ENCODE data around the gene FAM163B.

The FAM163B gene

DNA sequence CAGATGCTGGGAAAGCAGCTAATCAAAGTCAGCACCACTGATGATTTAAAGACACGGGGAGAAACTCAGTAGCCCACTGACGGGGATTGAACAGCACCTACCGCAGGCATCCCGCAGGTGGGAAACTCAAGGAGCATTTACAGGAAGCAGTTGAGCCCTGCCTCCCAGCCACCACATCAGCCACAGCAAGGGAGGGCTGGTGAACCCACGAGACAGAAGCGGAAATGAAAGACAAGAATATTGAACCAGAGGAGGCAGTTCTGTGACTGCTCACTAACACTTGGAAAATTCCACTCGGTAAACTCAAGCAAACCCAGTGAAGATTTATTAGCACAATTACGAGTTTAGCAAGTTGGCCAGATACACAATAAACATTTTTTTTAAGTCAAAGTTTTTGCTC lies 10.6 kb upstream of the FAM163B start:
- H3K27me3 ChIP-seq (ENCODE audit: insufficient read depth, low read length) = peaks cover 27% of the 10 kb centered on the region
- no peaks in the 10 kb centered on the region for H3K9me3 ChIP-seq (ENCODE audit: low read length)
- H3K4me1 ChIP-seq (ENCODE audit: insufficient read depth, low read length) = peaks cover under 1% of the 10 kb centered on the region
- no peak overlapping the region for H3K4me3 ChIP-seq (ENCODE audit: low read length)
- no peak overlapping the region for H2AFZ ChIP-seq (ENCODE audit: low read depth, low read length)
- no peaks in the 10 kb centered on the region for H3K36me3 ChIP-seq (ENCODE audit: insufficient read depth, low read length)

DNA sequence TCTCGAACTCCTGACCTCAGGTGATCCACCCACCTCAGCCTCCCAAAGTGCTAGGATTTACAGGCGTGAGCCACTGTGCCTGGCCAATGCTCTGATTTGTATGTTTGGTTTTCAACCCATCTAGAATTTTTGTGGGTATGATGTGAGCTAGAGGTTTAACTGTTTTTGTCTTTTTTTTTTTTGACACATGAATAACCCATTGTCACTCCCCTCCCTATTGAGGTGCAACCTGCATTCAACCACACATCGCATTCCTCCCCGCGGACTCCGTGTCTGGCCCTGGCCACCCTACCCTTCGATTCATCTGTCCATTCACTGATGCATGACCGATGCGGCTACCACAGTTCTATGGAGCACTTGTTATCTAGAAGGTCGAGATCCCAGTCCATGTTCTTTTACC lies 9.5 kb upstream of the FAM163B start:
- H2AFZ ChIP-seq (ENCODE audit: low read depth, low read length) = no peak overlapping the region
- H3K4me1 ChIP-seq (ENCODE audit: insufficient read depth, low read length) = peaks cover 9% of the 10 kb centered on the region
- H3K36me3 ChIP-seq (ENCODE audit: insufficient read depth, low read length) = no peaks in the 10 kb centered on the region
- H3K4me3 ChIP-seq (ENCODE audit: low read length) = no peak overlapping the region
- no peaks in the 10 kb centered on the region for H3K9me3 ChIP-seq (ENCODE audit: low read length)
- H3K27me3 ChIP-seq (ENCODE audit: insufficient read depth, low read length) = peaks cover 30% of the 10 kb centered on the region

DNA sequence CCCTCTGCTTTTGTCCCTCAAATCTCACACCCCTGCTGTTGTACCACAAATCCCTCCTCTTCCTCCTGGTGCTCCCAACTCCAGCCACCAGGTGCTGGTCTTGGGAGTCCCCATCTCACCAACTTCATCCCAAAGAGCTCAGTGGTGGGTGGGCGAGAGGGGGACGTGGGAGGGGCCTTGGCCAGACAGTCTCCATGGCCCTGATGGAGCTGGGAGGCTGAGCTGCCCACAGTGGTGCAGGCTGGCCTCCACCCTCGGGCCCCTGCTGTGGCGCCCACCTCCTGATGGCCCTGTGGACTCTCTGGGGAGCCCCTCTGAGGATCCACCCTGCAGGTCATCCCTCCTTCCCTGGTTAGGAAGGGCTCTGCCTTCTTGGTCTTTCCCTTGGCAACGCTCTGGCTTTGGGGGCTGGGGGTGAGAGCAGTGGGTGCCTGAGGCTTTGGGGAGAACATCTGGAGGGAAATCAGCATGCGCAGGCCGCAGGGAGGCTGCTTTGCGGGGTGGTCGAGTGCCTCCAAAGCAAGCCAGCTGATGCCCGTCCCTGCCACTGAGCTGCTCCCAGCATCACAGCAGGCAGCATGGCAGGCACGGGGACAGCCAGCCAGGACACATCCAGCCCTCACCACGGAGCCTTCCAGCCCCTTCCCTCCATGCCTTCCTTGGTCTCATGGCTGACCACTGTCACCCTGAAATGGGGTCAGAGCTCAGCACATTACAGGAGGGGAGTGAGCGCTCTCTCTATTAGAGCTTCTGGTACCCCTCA lies 7.6 kb upstream of the FAM163B start:
- Histone ChIP-seq H3K4me3 (ENCODE audit: low read length) (no peak overlapping the region), H2AFZ (ENCODE audit: low read depth, low read length) (no peak overlapping the region), H3K27me3 (ENCODE audit: insufficient read depth, low read length) (peaks cover 37% of the 10 kb centered on the region), H3K9me3 (ENCODE audit: low read length) (no peaks in the 10 kb centered on the region), H3K4me1 (ENCODE audit: insufficient read depth, low read length) (peaks cover 9% of the 10 kb centered on the region), H3K36me3 (ENCODE audit: insufficient read depth, low read length) (no peaks in the 10 kb centered on the region)

DNA sequence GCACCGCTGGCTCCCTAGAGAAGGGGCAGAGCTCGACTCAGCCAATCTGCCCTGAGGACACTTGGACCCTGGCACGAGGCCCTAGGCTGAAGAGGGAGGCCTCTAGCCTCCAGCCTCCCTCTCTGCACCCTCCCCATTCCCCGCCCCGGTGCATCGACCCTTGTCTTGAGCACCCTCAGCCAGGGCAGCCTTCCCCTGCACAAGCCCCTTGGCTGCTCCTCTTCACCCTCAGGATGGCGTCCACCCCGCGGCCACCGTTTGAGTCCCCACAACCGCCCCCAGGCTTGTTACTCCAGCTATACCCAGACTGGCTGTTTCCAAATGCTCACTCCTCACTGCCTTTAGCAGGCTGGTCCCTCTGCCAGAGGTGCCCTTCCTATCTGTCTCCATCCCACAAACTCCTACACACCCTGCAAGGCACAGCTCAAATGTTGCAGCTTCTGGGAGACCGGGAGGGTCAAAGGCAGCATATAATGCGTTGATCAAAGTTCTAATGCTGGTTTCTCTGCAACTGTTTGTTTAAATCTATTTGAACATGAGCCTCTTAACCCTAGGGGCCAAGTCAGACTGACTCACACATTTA lies 6.5 kb upstream of the FAM163B start:
- Histone ChIP-seq H3K9me3 (ENCODE audit: low read length) (no peaks in the 10 kb centered on the region), H3K4me1 (ENCODE audit: insufficient read depth, low read length) (peaks cover 9% of the 10 kb centered on the region), H2AFZ (ENCODE audit: low read depth, low read length) (no peak overlapping the region), H3K4me3 (ENCODE audit: low read length) (no peak overlapping the region), H3K27me3 (ENCODE audit: insufficient read depth, low read length) (peaks cover 40% of the 10 kb centered on the region), H3K36me3 (ENCODE audit: insufficient read depth, low read length) (no peaks in the 10 kb centered on the region)

DNA sequence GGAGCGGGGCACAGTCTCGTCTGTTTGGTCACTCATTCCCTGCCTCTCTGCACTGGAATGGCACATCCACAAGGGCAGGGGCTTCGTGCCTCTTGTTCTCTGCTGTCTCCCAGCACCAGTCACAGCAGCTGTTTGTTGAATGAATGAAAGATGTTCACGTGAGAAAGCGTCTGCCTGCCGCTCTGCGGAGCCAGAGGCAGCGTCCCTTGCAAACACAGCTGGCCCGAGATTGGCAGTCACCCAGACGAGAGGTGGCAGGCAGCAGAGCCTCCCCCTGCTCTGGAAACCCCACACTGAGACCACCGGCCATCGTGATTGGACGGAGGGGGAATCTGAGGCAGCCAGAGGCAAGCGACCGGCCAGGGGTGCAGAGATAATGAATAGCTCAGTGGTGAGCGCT lies 6.0 kb upstream of the FAM163B start:
- Histone ChIP-seq H3K27me3 (ENCODE audit: insufficient read depth, low read length) (peaks cover 43% of the 10 kb centered on the region), H3K4me1 (ENCODE audit: insufficient read depth, low read length) (peaks cover 9% of the 10 kb centered on the region), H3K9me3 (ENCODE audit: low read length) (no peaks in the 10 kb centered on the region), H2AFZ (ENCODE audit: low read depth, low read length) (no peak overlapping the region), H3K36me3 (ENCODE audit: insufficient read depth, low read length) (no peaks in the 10 kb centered on the region), H3K4me3 (ENCODE audit: low read length) (no peak overlapping the region)

DNA sequence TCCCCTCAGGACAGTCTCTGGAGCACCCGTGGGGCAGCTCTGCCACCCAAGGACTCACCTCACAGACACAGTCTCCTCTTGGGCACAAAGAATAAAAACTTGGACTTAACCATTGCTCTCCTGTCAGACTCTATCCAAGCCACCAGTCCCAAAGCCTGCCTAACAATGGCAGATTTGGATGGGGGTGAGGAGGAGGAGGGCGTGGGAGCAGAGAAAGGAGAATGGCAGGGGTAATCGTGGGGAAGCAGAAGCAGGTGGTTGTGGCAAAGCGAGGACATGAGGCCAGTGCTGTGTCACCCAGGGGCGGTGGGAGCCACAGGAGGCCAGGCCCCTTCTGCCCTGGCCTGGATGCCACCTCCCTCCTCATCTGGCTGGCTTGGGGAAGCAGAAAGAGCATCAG lies 5.5 kb upstream of the FAM163B start:
- peaks cover 47% of the 10 kb centered on the region for H3K27me3 ChIP-seq (ENCODE audit: insufficient read depth, low read length)
- H3K36me3 ChIP-seq (ENCODE audit: insufficient read depth, low read length) = no peaks in the 10 kb centered on the region
- no peak overlapping the region for H2AFZ ChIP-seq (ENCODE audit: low read depth, low read length)
- peaks cover 9% of the 10 kb centered on the region for H3K4me1 ChIP-seq (ENCODE audit: insufficient read depth, low read length)
- peaks cover 2% of the 10 kb centered on the region for H3K9me3 ChIP-seq (ENCODE audit: low read length)
- no peak overlapping the region for H3K4me3 ChIP-seq (ENCODE audit: low read length)

DNA sequence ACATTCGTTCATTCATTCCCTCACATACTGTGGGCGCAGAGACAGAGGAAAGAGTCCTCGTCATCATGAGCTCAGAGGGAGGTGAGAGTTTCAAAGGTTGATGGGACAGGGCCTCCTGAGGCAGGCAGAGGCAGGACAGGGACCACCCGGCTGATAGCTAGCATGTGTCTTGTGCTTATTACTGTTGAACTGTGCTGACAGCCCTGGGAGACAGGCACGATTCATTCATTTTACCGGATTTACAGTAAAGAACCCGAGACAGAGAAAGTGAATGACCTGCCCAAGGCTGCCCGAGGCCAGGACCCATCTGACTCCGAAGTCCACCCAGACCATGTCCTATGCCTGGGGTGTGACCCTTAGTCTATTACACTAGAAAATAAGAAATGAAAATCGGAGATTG lies 4.9 kb upstream of the FAM163B start:
- H3K9me3 ChIP-seq (ENCODE audit: low read length) = peaks cover 2% of the 10 kb centered on the region
- no peaks in the 10 kb centered on the region for H3K36me3 ChIP-seq (ENCODE audit: insufficient read depth, low read length)
- peaks cover 9% of the 10 kb centered on the region for H3K4me1 ChIP-seq (ENCODE audit: insufficient read depth, low read length)
- H2AFZ ChIP-seq (ENCODE audit: low read depth, low read length) = no peak overlapping the region
- H3K4me3 ChIP-seq (ENCODE audit: low read length) = no peak overlapping the region
- H3K27me3 ChIP-seq (ENCODE audit: insufficient read depth, low read length) = peaks cover 51% of the 10 kb centered on the region

DNA sequence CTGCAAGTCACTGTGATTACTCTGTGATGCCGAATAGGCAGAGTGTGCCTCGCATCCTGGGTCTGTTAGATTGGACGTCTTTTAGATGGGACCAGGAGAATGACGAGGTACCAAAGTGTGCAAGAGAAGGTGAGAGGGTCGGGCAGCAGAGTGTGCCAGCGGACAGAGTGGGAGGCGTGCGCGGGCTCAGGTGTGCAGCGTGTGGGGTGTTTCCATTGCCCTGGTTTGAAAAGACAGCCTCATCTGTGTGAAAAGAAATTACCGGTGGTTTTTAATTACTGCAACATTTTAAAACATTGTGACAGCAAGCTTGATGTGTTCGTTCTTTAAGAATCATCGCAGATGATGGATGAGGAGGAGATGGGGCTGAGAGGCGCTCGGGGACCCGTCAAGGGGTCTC lies 4.2 kb upstream of the FAM163B start:
- no peak overlapping the region for H3K4me3 ChIP-seq (ENCODE audit: low read length)
- H3K36me3 ChIP-seq (ENCODE audit: insufficient read depth, low read length) = no peaks in the 10 kb centered on the region
- peaks cover 55% of the 10 kb centered on the region for H3K27me3 ChIP-seq (ENCODE audit: insufficient read depth, low read length)
- peaks cover 2% of the 10 kb centered on the region for H3K9me3 ChIP-seq (ENCODE audit: low read length)
- peaks cover 9% of the 10 kb centered on the region for H3K4me1 ChIP-seq (ENCODE audit: insufficient read depth, low read length)
- H2AFZ ChIP-seq (ENCODE audit: low read depth, low read length) = no peak overlapping the region

DNA sequence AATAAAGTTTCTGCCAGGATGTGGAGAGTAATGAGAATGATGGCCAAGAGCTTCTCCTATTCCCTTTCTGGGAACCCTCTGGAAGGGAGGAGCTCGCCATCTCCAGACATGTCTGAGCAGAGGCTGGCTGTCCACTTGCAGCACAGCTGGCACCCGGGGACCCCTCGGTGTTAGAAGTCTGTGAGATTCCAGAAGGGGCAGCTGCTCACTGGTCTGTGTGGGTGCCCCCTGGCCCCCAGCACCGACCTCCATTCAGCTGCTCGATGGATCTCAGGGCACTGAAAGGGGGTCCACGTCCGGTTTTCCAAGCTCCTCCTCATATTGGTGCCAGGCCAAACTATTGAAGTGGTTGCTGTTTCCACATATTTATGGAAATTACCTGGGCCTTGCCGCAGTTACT lies 3.6 kb upstream of the FAM163B start:
- no peaks in the 10 kb centered on the region for H3K36me3 ChIP-seq (ENCODE audit: insufficient read depth, low read length)
- peaks cover 57% of the 10 kb centered on the region for H3K27me3 ChIP-seq (ENCODE audit: insufficient read depth, low read length)
- H2AFZ ChIP-seq (ENCODE audit: low read depth, low read length) = no peak overlapping the region
- H3K9me3 ChIP-seq (ENCODE audit: low read length) = peaks cover 2% of the 10 kb centered on the region
- no peak overlapping the region for H3K4me3 ChIP-seq (ENCODE audit: low read length)
- peaks cover 9% of the 10 kb centered on the region for H3K4me1 ChIP-seq (ENCODE audit: insufficient read depth, low read length)

DNA sequence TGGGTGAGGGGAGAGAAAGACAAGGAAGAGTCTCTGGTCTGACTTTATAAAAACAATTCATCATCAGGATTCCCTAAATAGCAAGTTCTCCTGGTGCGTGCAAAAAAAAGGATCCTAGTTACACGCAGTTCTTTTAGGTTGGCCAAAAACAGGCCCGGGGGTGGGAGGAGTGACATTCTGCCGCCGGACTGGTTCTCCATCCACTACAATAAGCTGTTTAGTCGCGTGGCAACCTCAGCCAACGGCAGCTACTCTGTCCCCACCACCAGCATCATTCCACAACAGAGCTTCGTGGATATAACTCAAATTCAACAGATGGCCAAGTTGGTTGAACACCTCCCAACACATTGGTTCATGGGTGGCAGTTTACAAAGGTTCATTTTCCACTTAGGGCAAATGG lies 2.9 kb upstream of the FAM163B start:
- peaks cover 61% of the 10 kb centered on the region for H3K27me3 ChIP-seq (ENCODE audit: insufficient read depth, low read length)
- peaks cover 2% of the 10 kb centered on the region for H3K9me3 ChIP-seq (ENCODE audit: low read length)
- peaks cover 9% of the 10 kb centered on the region for H3K4me1 ChIP-seq (ENCODE audit: insufficient read depth, low read length)
- no peaks in the 10 kb centered on the region for H3K36me3 ChIP-seq (ENCODE audit: insufficient read depth, low read length)
- H3K4me3 ChIP-seq (ENCODE audit: low read length) = no peak overlapping the region
- no peak overlapping the region for H2AFZ ChIP-seq (ENCODE audit: low read depth, low read length)

DNA sequence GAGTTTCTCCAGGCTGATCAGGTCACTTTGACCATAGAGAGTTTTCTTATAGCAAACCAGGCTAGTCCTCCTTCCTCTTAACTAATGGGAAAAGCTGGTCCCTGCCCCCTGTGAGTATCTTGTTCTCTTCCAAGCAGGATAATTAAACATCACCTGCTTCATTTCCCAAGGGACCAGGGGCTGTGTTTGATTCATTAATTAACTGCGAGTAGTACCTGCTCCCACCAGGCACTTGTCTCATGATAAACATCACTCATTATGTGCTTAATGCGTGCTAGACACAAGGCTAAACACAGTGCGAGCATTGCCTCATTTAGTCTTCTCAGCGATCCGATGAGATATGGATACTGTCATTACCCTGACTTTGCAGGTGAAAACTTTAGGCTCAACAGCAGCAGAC lies 1.7 kb upstream of the FAM163B start:
- no peaks in the 10 kb centered on the region for H3K36me3 ChIP-seq (ENCODE audit: insufficient read depth, low read length)
- H3K9me3 ChIP-seq (ENCODE audit: low read length) = peaks cover 2% of the 10 kb centered on the region
- H3K27me3 ChIP-seq (ENCODE audit: insufficient read depth, low read length) = peaks cover 68% of the 10 kb centered on the region
- no peak overlapping the region for H3K4me3 ChIP-seq (ENCODE audit: low read length)
- no peak overlapping the region for H2AFZ ChIP-seq (ENCODE audit: low read depth, low read length)
- H3K4me1 ChIP-seq (ENCODE audit: insufficient read depth, low read length) = peaks cover 9% of the 10 kb centered on the region

DNA sequence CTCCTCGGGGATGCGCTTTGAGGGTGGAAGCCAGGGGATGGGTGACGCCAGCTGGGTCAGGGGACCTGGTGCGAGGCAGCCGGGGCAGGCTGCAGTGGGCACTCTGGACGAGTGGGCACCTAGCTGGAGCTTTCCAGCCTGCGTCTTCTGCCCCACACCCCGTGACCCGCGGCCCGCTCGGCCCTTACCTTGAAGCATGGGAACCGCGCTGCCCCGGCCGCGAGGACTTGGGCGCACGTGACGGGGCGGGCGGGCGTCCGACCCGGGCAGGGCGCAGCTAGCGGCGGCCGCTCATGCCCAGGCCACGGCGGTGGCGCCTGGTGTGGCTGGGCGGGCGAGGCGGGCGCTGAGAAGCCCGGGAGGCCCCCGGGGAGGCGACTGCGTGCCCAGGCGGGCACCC lies 300 bp downstream of the FAM163B start:
- Histone ChIP-seq H3K9me3 (ENCODE audit: low read length) (peaks cover 2% of the 10 kb centered on the region), H3K27me3 (ENCODE audit: insufficient read depth, low read length) (peaks cover 78% of the 10 kb centered on the region), H3K4me3 (ENCODE audit: low read length) (no peak overlapping the region), H3K36me3 (ENCODE audit: insufficient read depth, low read length) (no peaks in the 10 kb centered on the region), H2AFZ (ENCODE audit: low read depth, low read length) (no peak overlapping the region), H3K4me1 (ENCODE audit: insufficient read depth, low read length) (no peaks in the 10 kb centered on the region)

DNA sequence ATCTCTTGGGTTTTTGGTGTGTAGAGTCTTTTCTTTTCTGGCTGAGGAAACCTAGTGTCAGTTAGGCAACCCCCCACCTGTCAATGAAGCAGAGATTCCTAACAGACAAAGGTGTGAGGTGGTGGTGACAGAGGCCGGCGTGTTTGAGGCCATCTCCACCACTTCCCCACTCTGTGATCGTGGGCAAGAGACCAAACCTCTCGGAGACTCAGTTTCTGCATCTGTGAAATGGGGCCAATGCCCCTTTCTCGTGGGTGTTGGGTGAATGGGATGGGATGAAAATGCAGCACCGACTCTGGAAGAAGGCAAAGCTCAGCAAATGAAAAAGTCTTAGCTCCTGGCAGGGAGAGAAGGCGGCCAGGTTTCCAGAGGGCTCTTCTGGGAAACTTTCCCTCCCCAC lies 807 bp downstream of the FAM163B start:
- H3K36me3 ChIP-seq (ENCODE audit: insufficient read depth, low read length) = no peaks in the 10 kb centered on the region
- H2AFZ ChIP-seq (ENCODE audit: low read depth, low read length) = no peak overlapping the region
- H3K9me3 ChIP-seq (ENCODE audit: low read length) = peaks cover 2% of the 10 kb centered on the region
- peaks cover 77% of the 10 kb centered on the region for H3K27me3 ChIP-seq (ENCODE audit: insufficient read depth, low read length)
- H3K4me3 ChIP-seq (ENCODE audit: low read length) = no peak overlapping the region
- H3K4me1 ChIP-seq (ENCODE audit: insufficient read depth, low read length) = no peaks in the 10 kb centered on the region

DNA sequence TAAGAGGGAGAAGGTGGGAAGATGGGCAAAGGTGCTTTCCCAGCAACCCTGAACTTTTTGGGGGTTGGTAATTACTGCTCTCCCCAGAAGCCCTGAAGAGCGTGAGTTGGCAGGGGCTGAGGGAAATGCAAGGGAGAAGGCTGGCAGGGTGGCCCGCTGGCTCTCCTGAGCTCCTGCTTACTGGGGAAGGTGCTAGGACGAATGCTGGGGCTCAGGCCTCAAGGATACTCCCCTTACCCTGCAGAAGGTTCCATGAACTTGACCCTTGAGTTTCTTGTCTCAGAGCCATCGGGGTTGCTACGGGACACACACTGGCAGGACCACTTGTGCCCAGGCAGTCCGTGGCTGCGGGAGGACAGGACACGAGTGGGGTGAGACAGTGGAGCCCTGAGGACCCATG lies 1.2 kb downstream of the FAM163B start:
- H3K4me3 ChIP-seq (ENCODE audit: low read length) = no peak overlapping the region
- H3K4me1 ChIP-seq (ENCODE audit: insufficient read depth, low read length) = no peaks in the 10 kb centered on the region
- H3K9me3 ChIP-seq (ENCODE audit: low read length) = peaks cover 2% of the 10 kb centered on the region
- no peak overlapping the region for H2AFZ ChIP-seq (ENCODE audit: low read depth, low read length)
- no peaks in the 10 kb centered on the region for H3K36me3 ChIP-seq (ENCODE audit: insufficient read depth, low read length)
- H3K27me3 ChIP-seq (ENCODE audit: insufficient read depth, low read length) = peaks cover 75% of the 10 kb centered on the region

Data from neuron (in vitro differentiated cells).